HEK293T (cell line): ENCODE measurements around the gene CLINT1.

Experiments used
- CTCF ChIA-PET: fragments of 350-600 bp; formaldehyde crosslinking; extraction: SDS; loops from one replicate; lab custom pipeline; 2021; ENCODE audit warnings: antibody characterized with exemption, inconsistent platforms; lab: Yijun Ruan, JAX
- POLR2A ChIA-PET: fragments of 350-600 bp; formaldehyde crosslinking; extraction: SDS; loops from one replicate; lab custom pipeline; 2020; ENCODE audit warnings: antibody characterized with exemption, inconsistent platforms; lab: Yijun Ruan, JAX
- DNase-seq: peaks from one replicate; pipeline ENCODE4 v3.0.0; 2012; ENCODE audit warnings: mixed read lengths; ENCODE audit errors: extremely low spot score
- ARNT ChIP-seq: fragments of 450-650 bp; IDR thresholded peaks from 2 replicates; pipeline ENCODE4 v1.6.1; 2017; ENCODE audit warnings: mild to moderate bottlenecking
- BHLHE40 ChIP-seq: fragments of 450-650 bp; IDR thresholded peaks from 2 replicates; pipeline ENCODE4 v1.6.1; 2016; ENCODE audit warnings: mild to moderate bottlenecking, moderate library complexity, borderline replicate concordance
- CTBP1 ChIP-seq: fragments of 450-650 bp; IDR thresholded peaks from 2 replicates; pipeline ENCODE4 v1.6.1; 2016; ENCODE audit warnings: borderline replicate concordance
- ELF4 ChIP-seq: fragments of 450-650 bp; IDR thresholded peaks from 2 replicates; pipeline ENCODE4 v1.6.1; 2017; ENCODE audit warnings: antibody characterized with exemption
- FOXA1 ChIP-seq: fragments of 450-650 bp; IDR thresholded peaks from 2 replicates; pipeline ENCODE4 v1.6.1; 2016; ENCODE audit warnings: mild to moderate bottlenecking
- FOXK2 ChIP-seq: fragments of 450-650 bp; IDR thresholded peaks from 2 replicates; pipeline ENCODE4 v1.6.1; 2016; ENCODE audit warnings: mild to moderate bottlenecking
- FOXM1 ChIP-seq: fragments of 450-650 bp; IDR thresholded peaks from 2 replicates; pipeline ENCODE4 v1.6.1; 2017; ENCODE audit warnings: mild to moderate bottlenecking, borderline replicate concordance
- HDGF ChIP-seq: fragments of 450-650 bp; IDR thresholded peaks from 2 replicates; pipeline ENCODE4 v1.6.1; 2017; ENCODE audit warnings: antibody characterized with exemption, borderline replicate concordance
- L3MBTL2 ChIP-seq: fragments of 450-650 bp; conservative IDR thresholded peaks from 2 replicates; pipeline ENCODE4 v1.6.1; 2016; ENCODE audit warnings: mild to moderate bottlenecking
- LEF1 ChIP-seq: fragments of 450-650 bp; IDR thresholded peaks from 2 replicates; pipeline ENCODE4 v1.6.1; 2017; ENCODE audit warnings: mild to moderate bottlenecking, borderline replicate concordance
- NFRKB ChIP-seq: fragments of 450-650 bp; IDR thresholded peaks from 2 replicates; pipeline ENCODE4 v1.6.1; 2016; ENCODE audit warnings: mild to moderate bottlenecking, moderate library complexity
- SP1 ChIP-seq: fragments of 450-650 bp; IDR thresholded peaks from 2 replicates; pipeline ENCODE4 v1.6.1; 2017
- SUZ12 ChIP-seq: fragments of 450-650 bp; IDR thresholded peaks from 2 replicates; pipeline ENCODE4 v1.6.1; 2016; ENCODE audit warnings: mild to moderate bottlenecking
- TARDBP ChIP-seq: fragments of 450-650 bp; IDR thresholded peaks from 2 replicates; pipeline ENCODE4 v1.6.1; 2016

Gene CLINT1

DNA sequence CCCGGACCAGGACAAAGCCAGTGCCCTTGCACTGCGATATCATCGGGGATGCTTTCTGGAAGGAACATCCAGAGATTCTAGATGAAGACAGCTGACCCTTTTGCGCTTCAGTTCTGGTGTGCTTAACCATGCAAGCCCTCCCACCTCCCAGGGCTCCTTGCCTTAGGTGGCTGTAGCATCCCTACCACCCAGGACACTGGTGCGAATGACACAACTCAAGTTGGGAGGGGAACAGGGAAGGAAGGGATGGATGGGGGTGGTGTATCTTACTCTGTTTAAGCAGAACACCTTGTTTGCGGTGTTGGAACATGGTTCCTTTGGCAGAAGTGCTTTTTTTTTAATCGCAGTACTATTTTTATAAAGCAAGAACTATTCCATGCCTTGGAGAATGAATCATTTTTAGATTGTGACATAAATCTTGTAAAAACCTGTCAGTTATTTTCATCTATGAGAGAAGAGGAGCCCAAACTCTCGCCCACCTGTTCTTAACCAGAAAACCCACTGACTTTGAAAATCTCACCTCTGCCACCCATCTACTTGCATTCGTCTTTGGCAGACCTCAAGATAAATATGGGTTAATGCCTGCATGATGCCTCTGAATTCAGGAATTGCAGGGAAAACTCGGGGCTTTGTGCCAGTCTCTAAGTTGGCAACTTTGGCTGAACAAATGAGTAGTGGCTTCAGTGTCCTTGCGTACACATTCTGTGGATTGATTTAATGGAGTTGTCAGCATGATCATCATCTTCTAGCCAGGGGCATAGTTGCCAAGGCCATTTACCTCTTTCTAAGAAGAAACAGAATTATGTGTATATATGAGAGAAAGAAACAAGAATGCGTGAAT, 119.3 kb downstream of the CLINT1 start:
- TF ChIP-seq FOXA1 (no peak), LEF1 (no peak), TARDBP (no peak), SUZ12 (no peak), HDGF (no peak), BHLHE40 (no peak), L3MBTL2 (no peak), SP1 (no peak), FOXM1 (no peak), NFRKB (no peak), ELF4 (no peak)
- DNase-seq = no peak
- ChIA-PET POLR2A (no interaction called here), CTCF (interaction anchor here (0.5 kb wide), 1 partner anchor 374 kb away, joined by 3 read pairs; no protein-coding TSS in a partner anchor)

DNA sequence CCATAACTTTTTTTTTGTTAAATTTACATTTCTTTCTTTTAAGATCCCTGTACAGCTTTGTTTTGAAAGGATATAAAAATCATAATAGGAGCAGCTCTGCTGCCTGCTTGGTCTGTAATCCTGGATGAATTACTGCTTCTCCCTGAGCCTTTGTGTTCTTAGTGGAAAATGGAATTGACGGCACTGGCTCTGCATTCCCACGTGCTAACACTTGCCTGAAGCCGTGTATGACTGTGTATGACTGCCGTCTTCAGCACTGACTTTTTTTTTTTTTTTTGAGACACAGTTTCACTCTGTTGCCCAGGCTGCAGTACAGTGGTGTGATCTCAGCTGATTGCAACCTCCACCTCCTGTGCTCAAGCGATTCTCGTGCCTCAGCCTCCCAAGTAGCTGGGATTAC, 123.0 kb downstream of the CLINT1 start:
- POLR2A ChIA-PET = no interaction called here

More for the DNA sequence above, 123.0 kb downstream of the CLINT1 start:
- no peak for DNase-seq
- no peak for TF ChIP-seq FOXA1
- no peak for TF ChIP-seq NFRKB
- TF ChIP-seq LEF1 = no peak
- TF ChIP-seq FOXK2 = no peak
- no peak for TF ChIP-seq HDGF
- TF ChIP-seq FOXM1 = no peak
- TF ChIP-seq ARNT = no peak
- TF ChIP-seq CTBP1 = no peak
- CTCF ChIA-PET = no interaction called here
